ENCODE results near the gene RCBTB2. TPM values are rescaled to one million over a fixed set of nuclear protein-coding genes. Genes with fewer than 3 reads are reported as not detected.

Gene RCBTB2
- total RNA-seq, 1 experiment from 2014 or later: 11.7 TPM

GRCh38 chr13:48562296-48563066 is 29.6 kb upstream of the RCBTB2 start:
- no peak overlapping the region for H3K23ac ChIP-seq (ENCODE audit: insufficient read length, low read depth, low read length)
- H3K79me1 ChIP-seq (ENCODE audit: insufficient read depth, low read depth, low read length, poor library complexity, severe bottlenecking): no peaks in the 10 kb centered on the region
- H3K4ac ChIP-seq (ENCODE audit: low read depth, low read length): no peak overlapping the region
- no peak overlapping the region for H2BK120ac ChIP-seq (ENCODE audit: low read depth, low read length, poor library complexity, severe bottlenecking)
- no peak overlapping the region for H2AK5ac ChIP-seq (ENCODE audit: insufficient read length, low read length)
- no peak overlapping the region for H3T11ph ChIP-seq (ENCODE audit: low read length)
- H3K18ac ChIP-seq (ENCODE audit: insufficient read length, low read depth, low read length): no peak overlapping the region
- H4K5ac ChIP-seq (ENCODE audit: insufficient read length, low read depth, low read length): no peak overlapping the region
- no peak overlapping the region for H2BK20ac ChIP-seq (ENCODE audit: low read depth, low read length, poor library complexity, severe bottlenecking)
- H3K9me3 ChIP-seq (ENCODE audit: control insufficient read depth, low read depth, low read length): no peaks in the 10 kb centered on the region
- no peak overlapping the region for H3K27ac ChIP-seq (ENCODE audit: insufficient read length, low read depth, low read length)
- no peak overlapping the region for H3K4me2 ChIP-seq (ENCODE audit: insufficient read depth, insufficient read length, low read length)
- H4K91ac ChIP-seq (ENCODE audit: insufficient read length, low read depth, low read length): no peak overlapping the region
- H3K14ac ChIP-seq (ENCODE audit: insufficient read depth, low read length): no peak overlapping the region
- no peak overlapping the region for H2BK15ac ChIP-seq (ENCODE audit: low read depth, low read length)
- H3K9ac ChIP-seq (ENCODE audit: extremely low read depth, insufficient read length, low read length): no peak overlapping the region
- no CpG with 5 or more reads among the region's 4 CpGs for WGBS (ENCODE audit: extremely low coverage, insufficient read length, low lambda C conversion rate)
- peaks cover 4% of the 10 kb centered on the region in 2 experiments; a peak in 2 of 4 replicates for H3K4me1 Mint-ChIP-seq
- H3K56ac ChIP-seq (ENCODE audit: insufficient read length, low read depth, low read length): no peak overlapping the region
- H4K8ac ChIP-seq (replicated peaks; ENCODE audit: insufficient read length, low read depth, low read length): no peak overlapping the region
- H2AFZ ChIP-seq (ENCODE audit: low read length): no peak overlapping the region
- H3K4me1 ChIP-seq (ENCODE audit: insufficient read depth, low read length): no peaks in the 10 kb centered on the region
- TF ChIP-seq CTCF (conservative IDR thresholded peaks at IDR 0.05): no peak
- no peak overlapping the region for H2BK5ac ChIP-seq (ENCODE audit: insufficient read length, low read length)
- DNase-seq: no peak
- no peaks in the 10 kb centered on the region for H3K79me2 ChIP-seq (ENCODE audit: insufficient read depth, low read length)
- H3K9me3 Mint-ChIP-seq: no peaks in the 10 kb centered on the region
- H3K36me3 Mint-ChIP-seq (ENCODE audit: insufficient read depth in 1 of 3, low read depth in 3 of 3): no peaks in the 10 kb centered on the region; a peak in 1 of 7 replicates
- no peaks in the 10 kb centered on the region for H3K27me3 Mint-ChIP-seq (ENCODE audit: low read depth)
- no peaks in the 10 kb centered on the region for H3K27me3 ChIP-seq (ENCODE audit: insufficient read depth, low read length)
- H4K20me1 ChIP-seq (ENCODE audit: control insufficient read depth, insufficient read depth, insufficient read length): no peaks in the 10 kb centered on the region
- no peak overlapping the region for H3K4me3 Mint-ChIP-seq
- no peak overlapping the region for H3K27ac Mint-ChIP-seq
- no peak overlapping the region for H2BK12ac ChIP-seq (ENCODE audit: insufficient read length, low read depth, low read length)
- H3K23me2 ChIP-seq (ENCODE audit: insufficient read length, low read depth, low read length, poor library complexity, severe bottlenecking): no peaks in the 10 kb centered on the region

Measured in H9 (cell line).